ENCODE results near the gene FAM156A.
"Not testable (repeated sequence)": the region's sequence is repeated elsewhere in the genome, so short reads cannot be mapped to it uniquely, and the experiment has no call there.

FAM156A gene, protein sequence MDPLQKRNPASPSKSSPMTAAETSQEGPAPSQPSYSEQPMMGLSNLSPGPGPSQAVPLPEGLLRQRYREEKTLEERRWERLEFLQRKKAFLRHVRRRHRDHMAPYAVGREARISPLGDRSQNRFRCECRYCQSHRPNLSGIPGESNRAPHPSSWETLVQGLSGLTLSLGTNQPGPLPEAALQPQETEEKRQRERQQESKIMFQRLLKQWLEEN

GRCh38 chrX:52958113-52958959 is at the start of gene FAM156A:
Gene FAM156A, minus strand, starts transcription at chrX:52958518. Its CDS starts 9,930 bp downstream, at chrX:52948588.
- not testable (repeated sequence) for DNase-seq

- DNase-seq, result no peak
These were observed 47.0 kb upstream of the FAM156A start for GRCh38 chrX:53005327-53005726.

DNA sequence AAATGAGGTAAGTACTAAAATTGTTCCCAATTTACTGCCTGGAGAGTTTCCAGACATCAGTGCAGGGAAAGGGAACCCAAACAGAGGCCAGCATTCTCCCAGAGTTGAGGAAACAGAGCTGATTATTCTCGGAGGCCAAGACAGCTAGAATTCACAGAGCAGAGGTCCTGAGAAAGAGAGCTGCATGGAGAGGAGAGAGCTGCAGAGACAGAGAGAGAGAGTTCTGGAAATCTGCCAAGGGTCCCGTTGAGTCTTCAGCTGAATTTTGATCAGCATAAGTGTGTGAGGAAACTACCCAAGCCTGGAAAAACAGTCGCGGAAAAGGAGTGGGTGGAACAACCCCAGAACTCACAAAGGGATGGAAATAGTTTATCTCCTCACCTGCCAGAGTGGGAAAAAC is 46.5 kb upstream of the FAM156A start:
- DNase-seq, result no peak

- DNase-seq, result no peak
These were observed 45.7 kb upstream of the FAM156A start for GRCh38 chrX:53004038-53004437.

- no peak for DNase-seq
These were observed 44.8 kb upstream of the FAM156A start for GRCh38 chrX:53003111-53003510.

DNA sequence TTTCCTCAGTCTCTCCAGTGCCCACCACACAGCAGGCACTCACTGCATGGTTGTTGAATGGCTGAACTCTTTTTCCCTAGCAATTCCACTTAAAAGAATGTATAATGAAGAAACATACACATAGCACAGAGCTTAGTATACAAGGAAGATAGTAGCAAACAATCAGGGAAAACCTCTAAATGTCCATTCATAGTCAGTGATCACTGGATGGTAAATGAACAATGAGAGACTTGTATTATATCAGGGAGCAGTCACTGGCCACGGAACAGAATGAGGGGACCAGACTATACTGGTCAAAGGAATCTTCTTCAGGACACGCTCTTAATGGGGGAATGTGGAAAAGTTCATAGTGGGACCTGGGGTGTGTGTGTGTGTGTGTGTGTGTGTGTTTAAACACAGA is 43.6 kb upstream of the FAM156A start:
- no peak for DNase-seq

- DNase-seq, result no peak
These were observed 42.3 kb upstream of the FAM156A start for GRCh38 chrX:53000447-53001135.

DNA sequence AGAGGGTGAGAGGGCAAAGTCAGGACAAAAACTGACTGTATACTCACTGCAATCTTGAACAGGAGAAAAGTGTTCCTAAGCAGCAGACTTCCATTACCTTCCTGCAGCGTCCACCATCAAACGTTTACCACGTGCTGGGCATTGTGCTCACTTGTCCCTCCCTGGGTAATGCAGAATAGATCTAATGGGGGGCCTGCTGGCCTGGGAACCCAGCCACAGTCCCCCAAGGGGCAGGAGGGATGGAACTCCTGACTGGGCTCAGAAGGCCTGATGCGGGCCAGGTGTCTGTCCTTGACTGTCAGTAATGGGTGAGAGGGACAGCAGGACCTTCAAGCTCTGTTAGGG is 37.6 kb upstream of the FAM156A start:
- no peak for DNase-seq

DNA sequence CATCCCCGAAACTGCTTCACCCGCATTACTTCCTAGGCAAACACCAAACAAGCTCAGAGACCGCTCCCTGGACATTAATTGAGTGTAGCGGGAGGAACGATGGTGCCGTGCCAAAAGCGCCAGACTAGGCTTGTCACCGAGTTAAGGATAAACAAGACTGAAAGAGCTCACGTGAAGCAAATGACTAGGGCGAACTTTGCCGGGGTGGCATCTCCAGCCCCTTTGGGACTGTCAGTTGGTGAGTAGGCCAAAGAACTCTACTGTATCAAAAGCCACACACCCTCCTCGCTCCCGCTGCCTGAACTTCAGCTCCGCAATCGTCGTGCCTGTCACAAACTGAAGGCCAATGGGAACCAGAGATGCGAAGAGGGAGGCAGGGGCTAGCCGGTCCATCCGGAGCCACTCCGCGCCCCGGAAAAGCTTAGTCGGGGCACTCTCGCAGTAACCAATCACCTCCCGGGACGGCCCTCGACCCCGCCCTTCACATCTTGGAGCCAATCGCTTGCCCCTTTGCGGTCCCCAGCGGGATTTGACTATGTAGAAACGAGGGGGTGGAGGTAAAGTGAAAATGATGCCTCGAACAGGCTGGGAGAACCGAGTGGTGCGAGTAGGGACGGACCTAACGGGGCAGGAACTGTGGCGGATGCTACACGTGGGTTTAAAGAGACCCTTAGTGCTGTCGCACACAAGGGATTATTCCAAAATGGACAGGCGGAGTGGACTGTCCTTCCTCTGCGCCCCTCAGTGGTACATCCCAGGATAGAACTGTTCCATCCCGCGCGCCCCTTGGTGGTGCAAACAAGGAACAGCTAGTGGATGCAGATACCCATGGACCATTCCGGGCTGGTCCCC is 37.0 kb upstream of the FAM156A start:
- DNase-seq, result peak; percentile 92

GRCh38 chrX:52990848-52991247 is 32.5 kb upstream of the FAM156A start:
- no peak for DNase-seq

DNA sequence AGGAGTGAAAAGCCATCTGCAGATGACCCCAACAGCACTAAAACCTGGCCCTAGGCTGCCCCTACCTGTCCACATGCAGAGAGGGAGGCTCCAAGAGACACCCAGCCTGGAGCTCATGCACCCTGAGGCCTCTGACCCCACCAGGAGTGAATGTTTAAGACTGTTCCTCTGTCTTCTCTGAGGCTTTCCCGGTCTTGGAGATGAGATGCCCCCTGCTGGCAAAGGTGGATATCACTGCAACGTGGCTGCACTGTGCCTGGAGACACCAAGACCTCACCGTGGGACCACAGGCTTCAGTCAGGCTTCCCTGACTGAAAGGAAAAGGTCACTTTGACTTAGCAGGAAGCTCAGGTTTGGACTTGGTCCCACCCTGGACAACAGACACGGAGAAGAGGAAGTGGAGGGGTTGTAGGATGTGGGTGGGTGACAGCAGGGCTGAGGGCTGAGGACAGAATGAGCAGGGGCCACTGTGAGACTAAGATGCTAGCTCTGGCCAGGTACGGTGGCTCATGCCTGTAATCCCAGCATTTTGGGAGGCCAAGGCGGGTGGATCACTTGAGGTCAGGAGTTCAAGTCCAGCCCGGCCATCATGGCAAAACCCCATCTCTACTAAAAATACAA is 31.8 kb upstream of the FAM156A start:
- DNase-seq, result peak; percentile 61

- DNase-seq, result peak; percentile 4
These were observed 30.9 kb upstream of the FAM156A start for GRCh38 chrX:52988985-52989917.

DNA sequence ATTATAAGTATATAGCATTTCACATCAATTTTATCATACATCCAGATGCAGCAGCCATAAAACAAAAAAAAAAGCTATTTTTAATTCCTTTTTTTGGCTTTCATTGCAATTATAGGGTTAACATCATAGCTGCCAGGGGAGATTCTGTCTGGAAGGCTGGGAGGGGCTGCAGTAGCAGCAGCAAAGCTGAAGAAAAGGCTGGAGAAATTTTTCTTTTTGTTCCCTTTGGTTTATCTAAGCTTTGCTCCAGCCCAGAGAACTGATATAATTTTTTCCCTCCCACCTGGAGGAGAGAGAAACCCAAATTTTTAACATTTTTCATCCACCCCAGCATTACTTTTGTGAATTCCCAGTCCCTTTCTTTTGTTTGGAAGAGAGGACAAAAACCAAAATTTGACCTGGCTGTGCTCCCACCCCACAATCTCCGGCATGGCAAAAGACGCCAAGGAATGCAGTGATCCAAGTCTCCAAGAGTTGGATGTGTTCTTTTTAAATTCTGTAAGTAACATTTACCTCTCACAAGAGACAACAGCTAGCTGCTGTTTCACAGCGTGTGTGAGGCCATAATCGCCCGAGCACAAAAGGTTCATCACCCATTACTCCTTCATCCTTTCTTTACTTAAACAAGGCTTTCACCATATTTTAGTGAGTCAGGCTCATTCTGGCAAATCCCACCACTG is 25.1 kb upstream of the FAM156A start:
- no peak for DNase-seq

DNA sequence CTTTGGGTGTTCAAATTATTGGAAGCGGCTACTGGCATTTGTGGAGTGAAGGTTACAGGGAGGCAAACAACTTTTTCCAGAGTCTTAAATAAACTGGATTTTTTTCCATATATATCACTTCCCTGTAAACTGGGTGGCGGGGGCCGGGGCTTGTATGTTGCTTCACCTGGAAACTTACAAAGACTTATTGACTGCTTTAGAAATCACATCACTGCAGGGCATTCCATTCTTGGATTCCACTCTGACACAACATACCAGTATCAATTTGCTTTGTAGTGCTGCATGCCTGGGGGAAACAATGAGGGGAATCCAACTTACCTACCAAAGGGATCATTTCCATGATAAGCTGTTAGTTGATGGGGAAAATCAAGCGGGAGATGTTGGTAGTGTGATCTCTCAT is 21.7 kb upstream of the FAM156A start:
- DNase-seq, result no peak

- DNase-seq, result no peak
These were observed 21.2 kb upstream of the FAM156A start for GRCh38 chrX:52979568-52979967.

DNA sequence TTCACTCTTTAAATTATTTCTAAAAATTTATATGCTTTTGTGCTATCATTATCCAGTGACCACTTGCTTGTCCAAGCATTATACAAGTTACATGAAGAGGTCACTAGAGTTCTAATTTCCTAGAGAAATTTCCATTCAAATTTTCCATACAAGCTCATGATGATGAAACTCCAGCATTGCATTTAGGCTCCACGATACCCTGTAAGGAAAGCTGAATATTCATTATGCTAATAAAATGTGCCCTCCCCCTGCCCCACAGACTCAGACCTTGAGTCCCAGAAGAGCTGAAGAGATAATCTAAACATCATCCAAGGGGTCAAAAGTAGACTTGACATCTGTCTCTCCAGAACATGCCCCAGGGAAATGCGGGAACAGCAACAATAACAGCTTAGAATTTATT is 19.6 kb upstream of the FAM156A start:
- DNase-seq, result no peak

DNA sequence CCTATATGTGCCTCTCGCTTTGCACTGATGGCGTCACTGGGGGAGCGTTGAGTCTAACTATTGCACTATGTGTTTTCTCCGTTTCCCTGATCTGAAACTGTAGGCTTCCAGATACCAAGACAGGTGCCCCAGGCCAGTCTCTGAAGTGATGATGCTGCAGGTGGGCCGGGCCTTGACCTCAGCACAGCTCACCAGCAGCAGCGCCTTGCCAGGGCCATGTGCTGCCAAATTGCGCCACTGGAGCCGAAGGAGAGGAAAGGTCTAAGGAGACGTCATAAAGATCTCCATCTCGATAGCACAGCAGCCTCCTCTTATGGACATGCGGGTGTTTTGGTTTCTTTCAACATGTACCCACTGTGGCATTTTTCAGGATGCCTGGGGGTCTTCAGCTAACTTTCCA is 17.3 kb upstream of the FAM156A start:
- not testable (repeated sequence) for DNase-seq

- DNase-seq, result not testable (repeated sequence)
These were observed 16.1 kb upstream of the FAM156A start for GRCh38 chrX:52974336-52974992.

- not testable (repeated sequence) for DNase-seq
These were observed 9.6 kb upstream of the FAM156A start for GRCh38 chrX:52967922-52968321.
